ENCODE data around the gene PHACTR4.
"Not testable (repeated sequence)": the region's sequence is repeated elsewhere in the genome, so short reads cannot be mapped to it uniquely, and the experiment has no call there.

The PHACTR4 gene

GRCh38 chr1:28369371-28370238 is at the start of gene PHACTR4:
Gene PHACTR4 (plus strand): TSS chr1:28369740. CDS start chr1:28407448, 37,708 bp downstream.
- no peak for TF ChIP-seq CTCF (IDR thresholded peaks at IDR 0.05; ENCODE audit: control extremely low read depth, extremely low read depth, low read depth, missing control alignments)
- CTCF ChIA-PET, result interaction anchor here (1.7 to 2.7 kb wide), 4 partner anchors 10 to 121 kb away, joined by 6 to 28 read pairs (median 10); no protein-coding TSS in a partner anchor
- peak; percentile 94 for DNase-seq (ENCODE audit: extremely low spot score)
- POLR2A ChIA-PET, result interaction anchor here (0.5 to 1.5 kb wide), 4 partner anchors 8 to 276 kb away, joined by 3 to 6 read pairs (median 4); no protein-coding TSS in a partner anchor

GRCh38 chr1:28322194-28322593 is 47.3 kb upstream of the PHACTR4 start:
- ChIA-PET CTCF (interaction anchor here (0.7 to 1.2 kb wide), 4 partner anchors 20 to 73 kb away, joined by 3 to 4 read pairs (median 3); no protein-coding TSS in a partner anchor), POLR2A (no interaction called here)
- no peak for TF ChIP-seq CTCF (IDR thresholded peaks at IDR 0.05; ENCODE audit: control extremely low read depth, extremely low read depth, low read depth, missing control alignments)
- no peak for DNase-seq (ENCODE audit: extremely low spot score)

- CTCF ChIA-PET, result no interaction called here
- DNase-seq (ENCODE audit: extremely low spot score), result no peak
- no peak for TF ChIP-seq CTCF (IDR thresholded peaks at IDR 0.05; ENCODE audit: control extremely low read depth, extremely low read depth, low read depth, missing control alignments)
- POLR2A ChIA-PET, result interaction anchor here (0.6 kb wide), 1 partner anchor 14 kb away, joined by 4 read pairs; no protein-coding TSS in a partner anchor
These were observed 45.8 kb upstream of the PHACTR4 start for GRCh38 chr1:28323720-28324119.

- ChIA-PET POLR2A (no interaction called here), CTCF (interaction anchor here (1.0 to 3.7 kb wide), 8 partner anchors 8 to 550 kb away, joined by 4 to 13 read pairs (median 4); no protein-coding TSS in a partner anchor)
- no peak for DNase-seq (ENCODE audit: extremely low spot score)
- no peak for TF ChIP-seq CTCF (IDR thresholded peaks at IDR 0.05; ENCODE audit: control extremely low read depth, extremely low read depth, low read depth, missing control alignments)
These were observed 43.0 kb upstream of the PHACTR4 start for GRCh38 chr1:28326515-28326914.

- DNase-seq (ENCODE audit: extremely low spot score), result no peak
- no peak for TF ChIP-seq CTCF (IDR thresholded peaks at IDR 0.05; ENCODE audit: control extremely low read depth, extremely low read depth, low read depth, missing control alignments)
- ChIA-PET POLR2A (interaction anchor here (0.7 kb wide), 1 partner anchor 255 kb away, joined by 3 read pairs; no protein-coding TSS in a partner anchor), CTCF (interaction anchor here (1.0 to 3.7 kb wide), 8 partner anchors 9 to 550 kb away, joined by 4 to 13 read pairs (median 4); no protein-coding TSS in a partner anchor)
These were observed 42.6 kb upstream of the PHACTR4 start for GRCh38 chr1:28326984-28327383.

GRCh38 chr1:28327431-28327830 is 42.1 kb upstream of the PHACTR4 start:
- DNase-seq (ENCODE audit: extremely low spot score), result not testable (repeated sequence)
- ChIA-PET CTCF (interaction anchor here (1.0 to 3.7 kb wide), 8 partner anchors 9 to 549 kb away, joined by 4 to 13 read pairs (median 4); no protein-coding TSS in a partner anchor), POLR2A (interaction anchor here (0.7 kb wide), 1 partner anchor 254 kb away, joined by 3 read pairs; no protein-coding TSS in a partner anchor)

Data from GM10248 (cell line).